ENCODE results near the gene ZBTB1.

Gene ZBTB1, protein sequence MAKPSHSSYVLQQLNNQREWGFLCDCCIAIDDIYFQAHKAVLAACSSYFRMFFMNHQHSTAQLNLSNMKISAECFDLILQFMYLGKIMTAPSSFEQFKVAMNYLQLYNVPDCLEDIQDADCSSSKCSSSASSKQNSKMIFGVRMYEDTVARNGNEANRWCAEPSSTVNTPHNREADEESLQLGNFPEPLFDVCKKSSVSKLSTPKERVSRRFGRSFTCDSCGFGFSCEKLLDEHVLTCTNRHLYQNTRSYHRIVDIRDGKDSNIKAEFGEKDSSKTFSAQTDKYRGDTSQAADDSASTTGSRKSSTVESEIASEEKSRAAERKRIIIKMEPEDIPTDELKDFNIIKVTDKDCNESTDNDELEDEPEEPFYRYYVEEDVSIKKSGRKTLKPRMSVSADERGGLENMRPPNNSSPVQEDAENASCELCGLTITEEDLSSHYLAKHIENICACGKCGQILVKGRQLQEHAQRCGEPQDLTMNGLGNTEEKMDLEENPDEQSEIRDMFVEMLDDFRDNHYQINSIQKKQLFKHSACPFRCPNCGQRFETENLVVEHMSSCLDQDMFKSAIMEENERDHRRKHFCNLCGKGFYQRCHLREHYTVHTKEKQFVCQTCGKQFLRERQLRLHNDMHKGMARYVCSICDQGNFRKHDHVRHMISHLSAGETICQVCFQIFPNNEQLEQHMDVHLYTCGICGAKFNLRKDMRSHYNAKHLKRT

DNA sequence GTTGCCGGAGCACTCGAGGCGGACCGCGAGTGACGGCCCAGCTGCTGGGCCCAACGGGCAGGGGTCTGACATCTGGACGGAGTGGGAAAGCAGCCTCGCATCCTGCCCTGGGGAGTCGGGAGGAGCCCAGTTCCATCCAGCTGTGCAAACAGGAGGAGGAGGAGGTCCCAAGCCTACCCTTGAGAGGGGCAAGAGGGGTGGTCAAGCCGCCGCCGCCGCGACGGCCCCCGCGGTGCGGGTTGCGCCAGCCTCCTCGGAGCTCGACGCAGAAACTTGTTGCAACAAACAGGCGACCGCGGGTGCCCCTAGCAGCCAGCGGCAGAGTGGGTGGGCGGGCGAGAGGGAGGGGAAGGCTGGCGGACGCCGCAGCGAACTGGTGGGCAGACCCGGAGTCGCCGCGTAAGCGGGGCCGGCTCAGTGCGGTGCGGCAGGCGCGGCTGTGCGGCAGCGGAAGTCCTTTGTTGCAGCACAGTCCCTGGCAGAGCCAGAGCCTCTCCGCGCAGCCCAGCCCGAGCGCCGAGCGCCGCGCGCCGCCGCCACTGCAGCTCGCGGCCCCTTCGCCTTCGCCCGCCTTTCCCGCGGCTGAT is at the start of gene ZBTB1:
ZBTB1 (plus strand) TSS at position 461 of the 587 bp plus-strand sequence. CDS start 16,735 bp downstream, outside the sequence.
- peak; percentile 57 for DNase-seq (ENCODE audit: low spot score)

DNA sequence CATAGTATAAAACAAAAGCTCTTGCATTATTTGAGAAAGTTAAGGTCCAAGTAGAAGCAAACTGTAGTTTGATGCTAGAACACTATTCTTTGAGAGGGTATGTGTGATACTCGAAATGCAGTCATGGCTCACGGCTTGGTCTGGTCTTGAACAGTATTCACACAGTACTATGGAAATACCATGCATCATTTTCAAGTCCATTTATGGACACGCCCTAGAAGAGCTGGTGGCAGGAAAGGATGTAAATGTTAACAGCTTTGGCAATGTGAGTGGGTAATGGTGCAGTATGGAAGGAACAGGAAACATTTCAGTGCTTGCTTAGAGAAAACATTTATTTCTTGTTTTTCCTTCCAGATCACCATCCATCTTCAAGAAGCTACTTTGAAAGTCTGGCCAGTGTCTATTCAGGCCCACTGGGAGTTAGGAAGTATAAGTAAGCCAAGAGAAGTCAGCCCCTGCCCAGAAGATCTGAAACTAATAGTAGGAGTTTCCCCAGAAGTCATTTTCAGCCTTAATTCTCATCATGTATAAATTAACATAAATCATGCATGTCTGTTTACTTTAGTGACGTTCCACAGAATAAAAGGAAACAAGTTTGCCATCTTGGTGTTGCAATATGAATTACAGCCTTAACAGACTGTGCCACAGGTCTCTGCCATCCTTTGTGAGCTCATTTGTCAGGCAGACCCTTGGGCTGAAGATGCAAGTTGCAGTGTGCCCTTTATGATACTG is 45.0 kb upstream of the ZBTB1 start:
- DNase-seq (ENCODE audit: low spot score): no peak

- no peak for DNase-seq (ENCODE audit: low spot score)
Measured at GRCh38 chr14:64461221-64461620, 43.3 kb upstream of the ZBTB1 start.

DNA sequence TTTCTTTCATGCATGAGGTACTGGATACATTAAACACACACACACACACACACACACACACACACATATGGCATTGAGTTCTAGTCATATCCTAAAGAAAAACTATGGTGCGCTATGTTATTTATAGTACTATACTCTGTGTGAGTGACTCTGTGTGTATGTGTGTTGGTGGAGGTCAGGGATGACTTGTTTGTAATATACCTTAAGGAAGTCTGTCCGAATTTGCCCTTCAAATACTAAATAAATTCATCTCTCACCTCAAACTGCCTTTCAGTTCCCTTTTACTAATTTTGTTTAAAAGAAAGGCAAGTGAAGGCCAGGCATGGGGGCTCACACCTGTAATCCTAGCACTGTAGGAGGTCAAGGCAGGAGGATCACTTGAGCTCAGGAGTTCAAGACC is 41.4 kb upstream of the ZBTB1 start:
- no peak for DNase-seq (ENCODE audit: low spot score)

DNA sequence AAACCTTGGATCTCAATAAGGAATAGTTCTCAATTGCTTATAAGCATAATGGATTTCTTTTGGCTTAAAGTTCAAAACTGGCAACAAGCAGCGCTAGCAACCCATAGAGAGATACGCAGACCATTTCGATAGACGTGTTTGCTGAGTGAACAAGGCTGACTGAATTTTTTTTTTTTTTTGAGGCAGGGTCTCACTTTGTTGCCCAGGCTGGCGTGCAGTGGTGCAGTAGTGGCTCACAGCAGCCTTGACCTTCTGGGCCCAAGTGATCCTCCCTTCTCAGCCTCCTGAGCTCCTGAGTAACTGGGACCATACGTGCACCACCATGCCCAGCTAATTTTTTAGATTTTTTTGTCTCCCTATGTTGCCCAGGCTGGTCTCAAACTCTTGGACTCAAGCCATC is 40.7 kb upstream of the ZBTB1 start:
- no peak for DNase-seq (ENCODE audit: low spot score)

GRCh38 chr14:64464651-64465050 is 39.9 kb upstream of the ZBTB1 start:
- peak; percentile 15 for DNase-seq (ENCODE audit: low spot score)

- DNase-seq (ENCODE audit: low spot score): peak; percentile 55
Measured at GRCh38 chr14:64465191-64465822, 39.3 kb upstream of the ZBTB1 start, which contains the start of gene AKAP5. AKAP5 (plus strand) TSS chr14:64465499; CDS start chr14:64468395, 2,896 bp downstream.

- DNase-seq (ENCODE audit: low spot score): peak; percentile 14
Measured at GRCh38 chr14:64465831-64466554, 38.6 kb upstream of the ZBTB1 start.

DNA sequence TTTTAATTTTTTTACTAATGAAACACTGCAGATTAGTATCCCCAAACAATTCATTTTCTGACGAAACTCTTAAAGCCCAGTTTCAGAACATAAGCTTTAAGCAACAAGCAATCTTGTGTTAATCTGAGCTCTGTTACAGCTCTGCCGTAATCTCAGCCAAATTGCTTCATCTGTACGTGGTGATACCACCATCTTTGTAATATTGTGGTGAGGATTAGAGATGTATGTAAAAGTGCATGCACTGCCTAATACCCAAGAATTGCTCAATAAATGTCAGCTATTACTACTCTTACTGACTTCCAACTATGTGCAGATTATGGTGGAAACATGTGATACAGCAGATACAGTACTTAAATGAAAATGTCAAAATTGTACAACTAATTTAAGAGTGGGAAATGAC is 37.5 kb upstream of the ZBTB1 start:
- no peak for DNase-seq (ENCODE audit: low spot score)

DNA sequence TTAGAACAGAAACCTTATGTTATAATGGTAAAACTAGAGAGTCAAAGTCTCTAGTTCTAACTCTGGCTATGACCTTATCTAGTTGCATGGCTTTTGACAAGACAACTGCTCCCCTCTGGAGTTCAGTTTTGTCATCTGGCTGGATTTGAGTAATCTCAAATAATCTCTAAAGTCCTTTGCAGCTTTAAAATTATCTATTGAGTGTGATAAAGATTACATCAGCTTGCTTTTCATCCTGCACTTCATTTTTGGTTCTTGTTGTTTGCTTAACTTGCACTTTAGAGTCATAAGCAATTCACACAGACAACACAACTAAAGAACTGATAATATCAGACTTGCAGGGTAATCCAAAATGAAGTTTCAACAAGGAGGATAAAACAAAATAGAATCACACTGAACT is 37.0 kb upstream of the ZBTB1 start:
- DNase-seq (ENCODE audit: low spot score): no peak

GRCh38 chr14:64468451-64468850 is 36.1 kb upstream of the ZBTB1 start:
- DNase-seq (ENCODE audit: low spot score): no peak

- DNase-seq (ENCODE audit: low spot score): no peak
Measured at GRCh38 chr14:64474041-64474440, 30.5 kb upstream of the ZBTB1 start.

DNA sequence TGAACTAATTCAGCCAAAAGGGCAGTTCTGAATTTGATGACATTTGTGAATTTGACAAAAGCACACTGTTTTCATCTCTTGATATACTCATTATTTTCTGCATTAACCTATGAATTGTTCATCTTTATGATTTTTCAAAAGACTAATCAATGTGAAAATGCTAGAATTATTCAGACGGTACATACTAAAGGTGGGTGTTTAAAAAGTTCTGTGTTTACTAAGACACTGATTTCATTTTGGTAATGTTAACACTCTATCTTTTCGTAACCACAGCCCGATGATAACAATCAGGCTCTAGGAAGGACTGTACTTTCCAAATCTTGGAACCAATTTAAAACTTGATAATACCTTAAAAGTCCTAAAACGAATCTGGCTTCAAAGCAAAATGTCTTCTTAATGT is 29.9 kb upstream of the ZBTB1 start:
- no peak for DNase-seq (ENCODE audit: low spot score)

DNA sequence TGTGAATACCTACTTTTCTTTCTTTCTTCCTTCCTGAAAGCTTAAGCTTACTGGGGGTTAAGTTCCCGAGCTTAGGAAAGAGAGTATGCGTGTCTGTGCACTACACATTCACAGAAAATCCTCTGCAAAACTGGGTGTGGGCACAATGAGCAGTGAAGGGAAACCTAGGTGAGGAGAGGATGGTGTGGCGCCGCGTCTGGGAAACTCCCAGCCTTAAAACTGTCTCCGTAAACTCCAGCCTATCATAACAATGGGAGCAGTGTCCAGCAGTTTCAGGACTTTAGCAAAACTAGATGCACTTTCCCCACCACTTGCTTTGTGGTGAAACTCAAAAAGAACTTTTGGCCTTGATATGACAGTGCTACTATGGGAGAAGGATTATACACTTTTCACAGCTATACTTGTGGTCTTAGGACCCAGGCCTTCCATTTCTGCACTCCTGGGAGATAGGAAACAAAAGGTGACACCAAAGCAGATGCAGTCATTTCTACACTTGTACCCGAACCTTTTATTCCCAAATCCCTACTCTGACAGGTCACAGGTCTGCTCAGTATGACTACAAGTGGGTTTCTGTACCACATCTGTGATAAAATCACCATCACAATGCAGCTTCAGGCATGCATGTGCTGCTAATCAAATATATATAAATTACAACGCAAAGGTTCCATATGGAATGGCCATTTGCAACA is 28.8 kb upstream of the ZBTB1 start:
- no peak for DNase-seq (ENCODE audit: low spot score)

DNA sequence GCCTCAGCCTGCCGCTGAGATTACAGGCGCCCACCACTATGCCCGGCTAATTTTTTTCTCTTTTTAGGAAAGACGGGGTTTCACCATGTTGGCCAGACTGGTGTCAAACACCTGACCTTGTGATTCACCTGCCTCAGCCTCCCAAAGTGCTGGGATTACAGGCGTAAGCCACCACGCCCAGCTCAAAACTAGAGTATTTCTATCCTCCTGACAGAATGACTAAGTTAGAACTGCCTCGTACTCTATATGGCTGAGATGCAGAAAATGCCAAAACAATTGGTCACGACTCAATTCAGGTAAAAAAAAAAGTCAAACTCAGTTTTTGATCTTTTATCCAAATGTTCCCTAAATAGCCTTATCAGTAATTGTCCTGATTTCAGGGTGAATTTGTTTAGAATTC is 28.1 kb upstream of the ZBTB1 start:
- DNase-seq (ENCODE audit: low spot score): no peak

GRCh38 chr14:64478634-64479250 is 25.8 kb upstream of the ZBTB1 start:
- no peak for DNase-seq (ENCODE audit: low spot score)

GRCh38 chr14:64488590-64489099 is 15.9 kb upstream of the ZBTB1 start:
- no peak for DNase-seq (ENCODE audit: low spot score)

GRCh38 chr14:64491637-64492036 is 12.9 kb upstream of the ZBTB1 start:
- DNase-seq (ENCODE audit: low spot score): no peak

DNA sequence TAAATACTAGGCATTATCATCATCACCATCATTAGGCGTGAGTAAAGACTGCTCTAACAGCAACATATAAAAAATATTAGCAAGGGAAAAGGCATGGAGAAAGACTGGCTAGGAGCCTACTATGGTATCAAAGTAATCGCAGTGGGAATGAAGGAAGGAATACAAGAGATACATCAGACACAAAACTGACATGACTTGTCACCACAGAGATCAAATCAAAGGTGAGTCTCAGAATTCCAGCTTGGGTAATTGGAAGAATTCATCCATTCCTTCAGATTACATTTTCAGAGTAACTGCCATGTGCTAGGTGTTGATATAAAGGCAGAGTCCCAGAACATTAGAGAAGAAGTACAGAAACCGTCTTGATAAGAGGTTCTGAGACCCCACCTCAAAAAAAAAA is 11.1 kb upstream of the ZBTB1 start:
- no peak for DNase-seq (ENCODE audit: low spot score)

- DNase-seq (ENCODE audit: low spot score): no peak
Measured at GRCh38 chr14:64495252-64495651, 9.3 kb upstream of the ZBTB1 start.
